HCT116 (cell line): ENCODE results near the gene MAN2B2. TPM values are rescaled to one million over a fixed set of nuclear protein-coding genes. Genes with fewer than 3 reads are reported as not detected.

Experiments used
- ATAC-seq: fragments of 200-7000 bp; cut with Tn5 transposase; 2 replicates; pipeline ENCODE4 v1.9.1; 2020; ENCODE audit warnings: mild to moderate bottlenecking, moderate library complexity
- BruUV-seq: library from RNA; stranded (reverse); fragments of 400-500 nt; replicated peaks from 2 replicates; lab custom pipeline; 2021; lab: Mats Ljungman, UMichigan
- CTCF ChIA-PET: fragments of 300-600 bp; sonication (Branson Sonifier 250); formaldehyde crosslinking; loops from one replicate; lab custom pipeline; 2021; ENCODE audit warnings: antibody characterized with exemption; lab: Charles Lee
- POLR2A ChIA-PET: fragments of 300-600, 350-600 bp; sonication (Branson Sonifier 250); formaldehyde crosslinking; loops from one replicate; lab custom pipeline; 2021; ENCODE audit warnings: antibody characterized with exemption; lab: Charles Lee
- RAD21 ChIA-PET, 2 experiments: fragments of 300-600 bp; sonication (Branson Sonifier 250); formaldehyde crosslinking; loops; one replicate each; lab custom pipeline; 2023; ENCODE audit warnings: low total read pairs in 2 of 2; ENCODE audit not compliant: uncharacterized antibody in 2 of 2, unreplicated experiment in 2 of 2, low non-redundant PET in 1 of 2; lab: Charles Lee
- DNase-seq: peaks from one replicate; pipeline ENCODE4 v3.0.0-alpha.2; 2010; ENCODE audit warnings: low read depth, low spot score
- H2AFZ ChIP-seq: fragments of 200-600 bp; shearing (Covaris generic), sonication (generic); 2 replicates; pipeline ENCODE4 v1.6.1; 2017; ENCODE audit warnings: low read depth, mixed run types, mixed read lengths, antibody characterized with exemption, low read length; ENCODE audit not compliant: poor library complexity, severe bottlenecking
- H3K27ac ChIP-seq: 2 replicates; pipeline ENCODE4 v1.5.1; 2012; ENCODE audit warnings: low read depth, low read length
- H3K27me3 ChIP-seq: fragments of 200-600 bp; sonication (generic); 2 replicates; pipeline ENCODE4 v1.6.1; 2016; ENCODE audit warnings: mixed run types, low read length, mixed read lengths; ENCODE audit not compliant: insufficient read depth
- H3K36me3 ChIP-seq, 2 experiments: fragments of 200-500 bp in 1 of 2; fragments of 200-600 bp in 1 of 2; sonication (Bioruptor generic) in 1 of 2; sonication (generic) in 1 of 2; 2 replicates each; pipeline versions ENCODE4 v1.5.1 to v1.6.1; 2014 to 2016; ENCODE audit warnings: low read length in 2 of 2, inconsistent platforms in 1 of 2, mixed read lengths in 1 of 2, mixed run types in 1 of 2; ENCODE audit not compliant: insufficient read depth in 2 of 2, control insufficient read depth in 1 of 2
- H3K4me1 ChIP-seq, 2 experiments: fragments of 200-600 bp in 1 of 2; sonication (generic) in 1 of 2; 2 replicates each; pipeline versions ENCODE4 v1.5.1 to v1.6.1; 2012 to 2017; ENCODE audit warnings: low read length in 2 of 2, inconsistent platforms in 1 of 2, mild to moderate bottlenecking in 1 of 2, mixed read lengths in 1 of 2, mixed run types in 1 of 2, moderate library complexity in 1 of 2; ENCODE audit not compliant: insufficient read depth in 2 of 2, control insufficient read depth in 1 of 2
- H3K4me2 ChIP-seq: fragments of 200-600 bp; sonication (generic); 2 replicates; pipeline ENCODE4 v1.6.1; 2017; ENCODE audit warnings: mixed run types, low read length, mixed read lengths
- H3K4me3 ChIP-seq, 2 experiments: fragments of 200-600 bp in 1 of 2; sonication (generic) in 1 of 2; replicated peaks in 1 of 2; 2 replicates each; pipeline ENCODE4 v1.5.1; 2011 to 2016; ENCODE audit warnings: low read length in 2 of 2, control low read depth in 1 of 2, low read depth in 1 of 2, mild to moderate bottlenecking in 1 of 2, mixed read lengths in 1 of 2, mixed run types in 1 of 2
- H3K79me2 ChIP-seq: fragments of 200-600 bp; sonication (generic); 2 replicates; pipeline ENCODE4 v1.6.1; 2017; ENCODE audit warnings: mild to moderate bottlenecking, mixed run types, low read length, moderate library complexity, mixed read lengths; ENCODE audit not compliant: insufficient read depth
- H3K9ac ChIP-seq: fragments of 200-600 bp; sonication (generic); 2 replicates; pipeline ENCODE4 v1.6.1; 2016; ENCODE audit warnings: low read length, mixed read lengths
- H3K9me2 ChIP-seq: fragments of 200-600 bp; sonication (generic), shearing (Covaris generic); 2 replicates; pipeline ENCODE4 v1.6.1; 2017; ENCODE audit warnings: mixed run types, mild to moderate bottlenecking, moderate library complexity; ENCODE audit not compliant: insufficient read depth
- H3K9me3 ChIP-seq, 2 experiments: fragments of 200-500 bp in 1 of 2; fragments of 200-600 bp in 1 of 2; sonication (Bioruptor generic) in 1 of 2; sonication (generic) in 1 of 2; 2 replicates each; pipeline ENCODE4 v1.6.1; 2014 to 2017; ENCODE audit warnings: low read length in 2 of 2, mixed read lengths in 2 of 2, inconsistent platforms in 1 of 2, low read depth in 1 of 2, mild to moderate bottlenecking in 1 of 2, mixed run types in 1 of 2, moderate library complexity in 1 of 2; ENCODE audit not compliant: control insufficient read depth in 1 of 2, insufficient read depth in 1 of 2
- H4K20me1 ChIP-seq: fragments of 200-600 bp; sonication (generic), shearing (Covaris generic); 2 replicates; pipeline ENCODE4 v1.6.1; 2017; ENCODE audit warnings: mixed run types, mild to moderate bottlenecking, moderate library complexity; ENCODE audit not compliant: insufficient read depth
- ATF3 ChIP-seq: IDR thresholded peaks from 2 replicates; pipeline ENCODE4 v1.6.1; 2012
- CBX3 ChIP-seq: IDR thresholded peaks from 2 replicates; pipeline ENCODE4 v1.6.1; 2012; ENCODE audit warnings: low read depth
- CEBPB ChIP-seq: IDR thresholded peaks from 2 replicates; pipeline ENCODE4 v1.6.1; 2012; ENCODE audit warnings: low read depth
- EGR1 ChIP-seq: IDR thresholded peaks from 2 replicates; pipeline ENCODE4 v1.6.1; 2012; ENCODE audit warnings: low read depth
- ELF1 ChIP-seq: IDR thresholded peaks from 2 replicates; pipeline ENCODE4 v1.6.1; 2012; ENCODE audit warnings: low read depth, borderline replicate concordance
- EZH2phosphoT487 ChIP-seq: fragments of 200-600 bp; IDR thresholded peaks from 2 replicates; pipeline ENCODE4 v1.6.1; 2018; ENCODE audit warnings: antibody characterized with exemption, borderline replicate concordance
- FOSL1 ChIP-seq: IDR thresholded peaks from 2 replicates; pipeline ENCODE4 v1.6.1; 2012; ENCODE audit warnings: low read depth
- MAX ChIP-seq: IDR thresholded peaks from 2 replicates; pipeline ENCODE4 v1.6.1; 2012
- POLR2A ChIP-seq: IDR thresholded peaks from 2 replicates; pipeline ENCODE4 v1.7.0; 2011; ENCODE audit warnings: borderline replicate concordance; ENCODE audit not compliant: insufficient read depth, insufficient read length; ENCODE audit errors: extremely low read depth
- POLR2AphosphoS5 ChIP-seq: IDR thresholded peaks from 2 replicates; pipeline ENCODE4 v1.6.1; 2011; ENCODE audit warnings: mild to moderate bottlenecking, low read depth, low read length, moderate library complexity
- RAD21 ChIP-seq: IDR thresholded peaks from 2 replicates; pipeline ENCODE4 v1.6.1; 2012; ENCODE audit warnings: low read depth, mild to moderate bottlenecking
- SIN3A ChIP-seq: IDR thresholded peaks from 2 replicates; pipeline ENCODE4 v1.6.1; 2012; ENCODE audit warnings: low read depth
- SP1 ChIP-seq: IDR thresholded peaks from 2 replicates; pipeline ENCODE4 v1.6.1; 2012; ENCODE audit warnings: low read depth
- SRF ChIP-seq: IDR thresholded peaks from 2 replicates; pipeline ENCODE4 v1.6.1; 2012; ENCODE audit warnings: low read depth
- TCF7L2 ChIP-seq: IDR thresholded peaks from 2 replicates; pipeline ENCODE4 v1.7.0; 2011; ENCODE audit warnings: borderline replicate concordance, inconsistent platforms; ENCODE audit not compliant: insufficient read depth, insufficient read length; ENCODE audit errors: extremely low read depth
- YY1 ChIP-seq: IDR thresholded peaks from 2 replicates; pipeline ENCODE4 v1.6.1; 2011; ENCODE audit warnings: low read length, low read depth, moderate library complexity, mild to moderate bottlenecking; ENCODE audit not compliant: insufficient replicate concordance; ENCODE audit errors: extremely low read depth
- ZFX ChIP-seq: fragments of 450-650 bp; IDR thresholded peaks from 2 replicates; pipeline ENCODE4 v1.6.1; 2017
- ZNF274 ChIP-seq: fragments of 200-500 bp; sonication (Bioruptor generic); IDR thresholded peaks from 2 replicates; pipeline ENCODE4 v1.6.1; 2014; ENCODE audit warnings: mild to moderate bottlenecking, low read depth, low read length, inconsistent platforms
- intact Hi-C: fragments of 100-400 bp; cut with micrococcal nuclease; formaldehyde crosslinking; loops from 2 replicates; pipeline ENCODE4 v1.10.0; 2022
- total RNA-seq: library from RNA; stranded (reverse); gene quantifications from one replicate; pipeline ENCODE4 v1.2.1, GENCODE V29; 2021; ENCODE audit not compliant: unreplicated experiment
- TF ChIP-seq, protein P1 (sequence below): IDR thresholded peaks from 2 replicates; pipeline ENCODE4 v1.6.1; 2012; ENCODE audit warnings: low read depth
- TF ChIP-seq, protein P2 (sequence below), 3 experiments: fragments of 200-600 bp in 1 of 3; sonication (generic) in 1 of 3; IDR thresholded peaks in 2 of 3; conservative IDR thresholded peaks in 1 of 3; 2 replicates each; pipeline ENCODE4 v1.5.1; 2012 to 2017; ENCODE audit warnings: low read depth in 2 of 3, low read length in 2 of 3, antibody characterized with exemption in 1 of 3, borderline replicate concordance in 1 of 3, control low read depth in 1 of 3, mild to moderate bottlenecking in 1 of 3, mixed read lengths in 1 of 3, mixed run types in 1 of 3, moderate library complexity in 1 of 3; ENCODE audit not compliant: insufficient read depth in 1 of 3

Gene MAN2B2
- total RNA-seq, 1 experiment from 2014 or later = 18.0 TPM

GRCh38 chr4:6534618-6535328 is 40.2 kb upstream of the MAN2B2 start:
- Histone ChIP-seq H3K27me3 (no peaks in the 10 kb centered on the region), H3K9me2 (no peaks in the 10 kb centered on the region), H4K20me1 (no peaks in the 10 kb centered on the region)
- no peak for TF ChIP-seq CEBPB
- TF ChIP-seq, protein P1, sequence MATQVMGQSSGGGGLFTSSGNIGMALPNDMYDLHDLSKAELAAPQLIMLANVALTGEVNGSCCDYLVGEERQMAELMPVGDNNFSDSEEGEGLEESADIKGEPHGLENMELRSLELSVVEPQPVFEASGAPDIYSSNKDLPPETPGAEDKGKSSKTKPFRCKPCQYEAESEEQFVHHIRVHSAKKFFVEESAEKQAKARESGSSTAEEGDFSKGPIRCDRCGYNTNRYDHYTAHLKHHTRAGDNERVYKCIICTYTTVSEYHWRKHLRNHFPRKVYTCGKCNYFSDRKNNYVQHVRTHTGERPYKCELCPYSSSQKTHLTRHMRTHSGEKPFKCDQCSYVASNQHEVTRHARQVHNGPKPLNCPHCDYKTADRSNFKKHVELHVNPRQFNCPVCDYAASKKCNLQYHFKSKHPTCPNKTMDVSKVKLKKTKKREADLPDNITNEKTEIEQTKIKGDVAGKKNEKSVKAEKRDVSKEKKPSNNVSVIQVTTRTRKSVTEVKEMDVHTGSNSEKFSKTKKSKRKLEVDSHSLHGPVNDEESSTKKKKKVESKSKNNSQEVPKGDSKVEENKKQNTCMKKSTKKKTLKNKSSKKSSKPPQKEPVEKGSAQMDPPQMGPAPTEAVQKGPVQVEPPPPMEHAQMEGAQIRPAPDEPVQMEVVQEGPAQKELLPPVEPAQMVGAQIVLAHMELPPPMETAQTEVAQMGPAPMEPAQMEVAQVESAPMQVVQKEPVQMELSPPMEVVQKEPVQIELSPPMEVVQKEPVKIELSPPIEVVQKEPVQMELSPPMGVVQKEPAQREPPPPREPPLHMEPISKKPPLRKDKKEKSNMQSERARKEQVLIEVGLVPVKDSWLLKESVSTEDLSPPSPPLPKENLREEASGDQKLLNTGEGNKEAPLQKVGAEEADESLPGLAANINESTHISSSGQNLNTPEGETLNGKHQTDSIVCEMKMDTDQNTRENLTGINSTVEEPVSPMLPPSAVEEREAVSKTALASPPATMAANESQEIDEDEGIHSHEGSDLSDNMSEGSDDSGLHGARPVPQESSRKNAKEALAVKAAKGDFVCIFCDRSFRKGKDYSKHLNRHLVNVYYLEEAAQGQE = no peak
- no peak for TF ChIP-seq TCF7L2
- no peak for TF ChIP-seq POLR2A
- TF ChIP-seq ZFX = no peak
- TF ChIP-seq SRF = no peak
- TF ChIP-seq ATF3 = no peak
- TF ChIP-seq RAD21 = no peak
- TF ChIP-seq POLR2AphosphoS5 = no peak
- TF ChIP-seq CBX3 = no peak
- TF ChIP-seq SP1 = no peak
- no peak for TF ChIP-seq EZH2phosphoT487
- TF ChIP-seq, protein P2, sequence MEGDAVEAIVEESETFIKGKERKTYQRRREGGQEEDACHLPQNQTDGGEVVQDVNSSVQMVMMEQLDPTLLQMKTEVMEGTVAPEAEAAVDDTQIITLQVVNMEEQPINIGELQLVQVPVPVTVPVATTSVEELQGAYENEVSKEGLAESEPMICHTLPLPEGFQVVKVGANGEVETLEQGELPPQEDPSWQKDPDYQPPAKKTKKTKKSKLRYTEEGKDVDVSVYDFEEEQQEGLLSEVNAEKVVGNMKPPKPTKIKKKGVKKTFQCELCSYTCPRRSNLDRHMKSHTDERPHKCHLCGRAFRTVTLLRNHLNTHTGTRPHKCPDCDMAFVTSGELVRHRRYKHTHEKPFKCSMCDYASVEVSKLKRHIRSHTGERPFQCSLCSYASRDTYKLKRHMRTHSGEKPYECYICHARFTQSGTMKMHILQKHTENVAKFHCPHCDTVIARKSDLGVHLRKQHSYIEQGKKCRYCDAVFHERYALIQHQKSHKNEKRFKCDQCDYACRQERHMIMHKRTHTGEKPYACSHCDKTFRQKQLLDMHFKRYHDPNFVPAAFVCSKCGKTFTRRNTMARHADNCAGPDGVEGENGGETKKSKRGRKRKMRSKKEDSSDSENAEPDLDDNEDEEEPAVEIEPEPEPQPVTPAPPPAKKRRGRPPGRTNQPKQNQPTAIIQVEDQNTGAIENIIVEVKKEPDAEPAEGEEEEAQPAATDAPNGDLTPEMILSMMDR (IDR thresholded peaks at IDR 0.05 in 2 of 3, conservative IDR thresholded peaks at IDR 0.05 in 1 of 3; ENCODE audit: borderline replicate concordance in 1 of 3, insufficient read depth in 1 of 3, low read depth in 2 of 3, low read length in 2 of 3) = no peak
- no peak for TF ChIP-seq SIN3A
- no peak for TF ChIP-seq MAX
- TF ChIP-seq FOSL1 = no peak
- no peak for TF ChIP-seq YY1
- TF ChIP-seq ZNF274 = no peak
- no peak for TF ChIP-seq EGR1
- no peak for TF ChIP-seq ELF1
- TF ChIP-seq, all 23 proteins: peak for 0
- Histone ChIP-seq H3K79me2 (no peaks in the 10 kb centered on the region), H3K27ac (no peak overlapping the region), H3K9me3 (no peaks in the 10 kb centered on the region), H3K4me2 (no peak overlapping the region), H3K9ac (no peak overlapping the region), H2AFZ (no peak overlapping the region), H3K4me1 (no peaks in the 10 kb centered on the region), H3K4me3 (no peak overlapping the region), H3K36me3 (no peaks in the 10 kb centered on the region)
- ChIA-PET CTCF (no interaction called here), POLR2A (no interaction called here), RAD21 (no interaction called here)
- intact Hi-C loops = no loop called here
- DNase-seq (no peak), ATAC-seq (no peak)
- BruUV-seq = no TSS peak
